CD4-positive, alpha-beta T cell treated with Interleukin-15 for 1 hour (primary cell): Measurements from ENCODE around the gene MAGEA10.
"Not testable (repeated sequence)": the region's sequence is repeated elsewhere in the genome, so short reads cannot be mapped to it uniquely, and the experiment has no call there.

Source experiments
- DNase-seq: peaks from one replicate; pipeline ENCODE4 v3.0.0-alpha.2; 2020

Gene MAGEA10

DNA sequence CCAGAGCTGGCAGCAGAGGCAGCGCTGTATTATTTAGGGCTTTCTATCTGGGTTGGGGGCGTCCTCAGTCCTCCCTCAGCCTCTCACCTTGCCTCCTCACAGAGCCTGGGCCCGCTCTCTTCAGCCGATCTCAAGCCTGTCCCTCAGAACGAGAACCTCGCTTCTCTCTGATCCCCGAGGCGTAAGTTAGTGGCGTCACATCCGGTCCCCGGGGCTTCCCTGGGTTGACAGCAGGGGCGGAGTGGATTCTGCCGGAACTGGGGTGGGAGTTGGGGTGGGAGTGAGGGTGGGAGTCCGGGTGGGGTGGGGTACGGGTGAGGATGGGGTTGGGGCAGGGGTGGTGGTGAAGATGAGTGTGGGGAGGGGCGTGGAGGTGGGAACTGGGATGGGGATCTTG, at the start of gene MAGEA10:
MAGEA10 (minus strand) TSS at position 190 of the 397 bp plus-strand sequence. CDS start 2,957 bp downstream, outside the sequence.
- no peak for DNase-seq

DNA sequence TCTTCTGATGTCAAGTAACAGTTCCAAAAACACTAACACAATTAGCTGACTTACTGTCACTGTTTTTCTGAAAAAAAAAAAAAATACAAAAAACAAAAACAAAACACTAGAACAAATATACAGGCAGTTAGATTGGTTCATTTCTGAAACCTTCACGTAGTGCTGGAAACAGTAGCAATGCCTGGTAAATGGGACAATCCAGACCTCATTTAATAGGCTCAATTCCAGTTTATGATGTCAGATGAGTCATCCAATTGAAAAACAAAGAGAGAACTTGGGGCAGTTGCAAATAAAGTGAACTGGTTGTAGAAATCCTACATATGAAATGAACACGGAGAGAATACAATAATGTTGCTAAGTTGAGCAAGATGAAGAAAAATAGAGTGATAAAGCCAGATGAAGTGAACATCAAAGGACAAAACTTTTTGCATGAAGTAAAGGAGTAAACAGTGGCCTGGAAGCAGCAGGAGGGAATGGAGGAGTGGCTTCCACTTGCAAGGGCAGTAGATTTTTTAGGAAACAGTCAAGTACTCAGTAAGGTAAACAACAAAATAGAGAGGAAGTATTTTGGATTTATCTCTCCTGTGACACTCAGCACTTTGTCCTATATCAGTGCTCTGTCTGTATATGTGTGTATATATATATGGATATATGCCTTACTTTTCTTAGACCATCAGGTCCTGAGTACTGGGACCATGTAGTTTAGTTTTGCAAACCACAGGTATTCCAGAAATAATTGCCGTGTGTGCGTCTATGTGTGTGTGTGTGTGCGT, 39.3 kb upstream of the MAGEA10 start:
- DNase-seq: no peak

DNA sequence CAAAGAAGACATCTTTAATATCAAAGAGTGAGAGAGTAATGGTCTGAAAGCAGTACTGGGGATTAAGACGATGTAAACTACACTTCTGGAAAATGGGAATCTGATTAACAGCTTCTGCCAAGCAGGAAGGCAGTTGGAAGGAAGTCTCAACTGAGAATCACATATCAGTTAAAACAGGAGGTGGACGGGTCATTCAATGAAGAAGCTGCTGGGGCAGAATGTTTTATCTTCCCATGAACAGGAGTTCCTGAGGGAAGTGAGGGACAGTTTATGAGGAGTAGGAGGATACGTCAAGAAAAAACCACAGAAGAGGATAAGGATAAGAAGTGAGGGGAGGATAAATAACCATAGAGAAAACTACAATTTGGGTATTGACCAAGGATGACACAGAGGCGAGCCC, 38.7 kb upstream of the MAGEA10 start:
- no peak for DNase-seq

DNA sequence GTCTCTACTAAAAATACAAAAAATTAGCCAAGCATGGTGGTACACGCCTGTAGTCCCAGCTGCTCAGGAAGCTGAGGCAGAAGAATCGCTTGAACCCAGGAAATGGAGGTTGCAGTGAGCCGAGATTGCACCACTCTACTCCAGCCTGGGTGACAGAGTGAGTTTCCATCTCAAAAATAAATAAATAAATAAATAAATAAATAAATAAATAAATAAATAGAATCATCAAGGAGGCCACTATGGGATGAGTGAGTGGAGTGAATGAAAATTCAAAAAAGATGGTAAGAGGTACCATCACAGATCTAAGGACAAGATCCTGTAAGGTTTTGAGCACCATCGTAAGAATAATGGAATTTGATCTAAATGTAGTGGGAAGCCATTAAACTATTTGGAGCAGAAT, 37.5 kb upstream of the MAGEA10 start:
- DNase-seq: not testable (repeated sequence)

DNA sequence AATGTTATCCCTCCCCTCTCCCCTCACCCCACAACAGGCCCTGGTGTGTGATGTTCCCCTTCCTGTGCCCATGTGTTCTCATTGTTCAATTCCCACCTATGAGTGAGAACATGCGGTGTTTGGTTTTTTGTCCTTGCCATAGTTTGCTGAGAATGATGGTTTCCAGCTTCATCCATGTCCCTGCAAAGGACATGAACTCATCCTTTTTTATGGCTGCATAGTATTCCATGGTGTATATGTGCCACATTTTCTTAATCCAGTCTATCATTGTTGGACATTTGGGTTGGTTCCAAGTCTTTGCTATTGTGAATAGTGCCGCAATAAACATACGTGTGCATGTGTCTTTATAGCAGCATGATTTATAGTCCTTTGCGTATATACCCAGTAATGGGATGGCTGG, 35.5 kb upstream of the MAGEA10 start:
- not testable (repeated sequence) for DNase-seq

DNA sequence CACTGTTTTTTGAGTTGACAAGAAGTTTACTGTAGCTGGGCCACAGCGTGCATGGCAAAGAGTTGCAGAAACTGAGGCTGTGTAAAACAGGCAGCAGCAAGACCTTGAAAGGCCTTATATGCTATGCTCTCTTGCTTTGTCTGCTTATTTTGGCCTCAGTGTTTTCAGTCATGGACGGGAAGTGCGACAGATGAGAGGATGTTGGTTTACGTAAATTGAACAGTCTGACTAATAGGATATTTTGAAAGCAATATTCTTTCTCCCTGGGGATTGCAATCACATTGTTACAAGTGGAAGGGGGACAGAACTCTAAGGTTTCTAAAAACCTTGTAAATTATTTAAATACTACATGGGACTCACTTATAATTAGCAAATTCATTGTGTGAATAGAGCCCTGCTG, 32.2 kb upstream of the MAGEA10 start:
- DNase-seq: no peak

DNA sequence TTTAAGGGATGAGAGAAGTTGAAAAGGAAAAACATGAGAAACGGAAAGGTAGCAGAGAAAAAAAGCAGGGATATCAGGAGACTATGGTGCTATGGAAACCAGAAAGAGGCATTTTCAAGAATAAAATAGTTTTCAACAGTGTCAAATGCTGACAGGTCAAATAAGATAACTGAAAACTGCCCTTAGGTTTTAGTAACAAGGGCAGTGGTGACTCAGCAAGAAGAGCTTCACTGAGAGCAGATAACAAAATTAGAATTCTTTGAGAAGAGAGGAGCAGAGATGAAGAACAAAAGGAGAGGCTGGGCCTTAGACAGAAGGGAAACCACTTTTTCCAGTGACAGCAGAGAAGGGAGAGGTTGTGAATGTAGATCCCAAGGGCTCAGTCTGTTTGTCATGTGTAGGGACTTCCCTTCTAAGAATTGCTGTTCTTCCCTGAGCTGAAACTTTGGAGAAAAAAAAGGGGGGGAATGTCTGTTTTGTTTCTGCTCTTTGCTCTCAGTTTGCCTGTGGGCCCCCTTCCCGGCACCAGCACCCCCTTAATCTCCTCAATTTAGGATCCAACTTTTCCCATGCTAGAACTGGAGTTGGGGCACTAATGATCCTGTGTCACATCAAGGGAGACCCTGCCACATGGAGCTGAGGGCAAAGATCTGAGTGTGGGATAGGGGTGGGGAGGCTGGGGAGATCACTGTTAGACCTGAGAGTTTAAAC, 26.8 kb upstream of the MAGEA10 start:
- DNase-seq: no peak

DNA sequence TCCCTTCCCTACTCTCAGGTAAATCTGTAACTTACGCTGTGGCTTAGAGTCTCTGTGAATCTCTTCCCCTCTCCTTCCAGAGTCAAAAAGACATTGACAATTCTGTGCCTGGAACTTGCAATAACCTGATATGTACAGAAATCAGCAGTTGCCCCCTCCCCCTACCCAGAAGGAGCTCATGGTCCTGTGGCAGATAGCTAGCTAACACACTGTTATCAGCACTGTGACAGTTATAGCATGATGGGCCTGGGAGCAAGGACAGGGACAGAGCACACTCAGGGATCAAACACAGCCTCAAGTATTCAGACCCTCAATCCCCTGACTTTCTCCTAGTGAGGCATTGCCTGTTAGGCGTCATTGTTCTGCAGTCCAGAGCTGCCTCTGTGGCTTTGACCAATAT, 18.7 kb upstream of the MAGEA10 start:
- no peak for DNase-seq

DNA sequence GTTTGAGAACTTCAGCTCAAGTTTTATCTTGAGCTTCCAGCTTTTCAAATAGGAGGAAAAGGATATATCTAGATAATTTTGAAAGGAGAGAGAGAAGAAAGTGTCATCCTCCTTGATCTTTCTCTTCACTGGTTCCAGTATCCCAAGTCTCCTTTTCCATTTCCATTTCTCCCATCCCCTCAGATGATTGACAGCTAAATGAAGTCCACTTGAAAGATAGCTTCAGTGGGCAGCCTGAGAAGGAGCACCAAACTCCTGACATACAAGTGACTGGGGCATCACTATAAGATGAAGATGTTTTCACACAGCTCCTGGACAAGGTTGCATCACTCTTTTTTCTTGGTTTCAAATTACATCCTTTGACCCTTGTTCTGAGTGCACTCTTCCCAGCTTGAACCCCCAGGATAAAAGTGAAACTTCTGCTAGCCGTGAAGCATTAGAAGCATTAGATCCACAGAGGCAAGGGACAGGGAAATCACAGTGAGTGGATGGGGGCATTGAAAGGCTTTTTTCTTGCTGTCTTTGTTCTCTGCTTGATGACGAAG, 17.5 kb upstream of the MAGEA10 start:
- DNase-seq: no peak

DNA sequence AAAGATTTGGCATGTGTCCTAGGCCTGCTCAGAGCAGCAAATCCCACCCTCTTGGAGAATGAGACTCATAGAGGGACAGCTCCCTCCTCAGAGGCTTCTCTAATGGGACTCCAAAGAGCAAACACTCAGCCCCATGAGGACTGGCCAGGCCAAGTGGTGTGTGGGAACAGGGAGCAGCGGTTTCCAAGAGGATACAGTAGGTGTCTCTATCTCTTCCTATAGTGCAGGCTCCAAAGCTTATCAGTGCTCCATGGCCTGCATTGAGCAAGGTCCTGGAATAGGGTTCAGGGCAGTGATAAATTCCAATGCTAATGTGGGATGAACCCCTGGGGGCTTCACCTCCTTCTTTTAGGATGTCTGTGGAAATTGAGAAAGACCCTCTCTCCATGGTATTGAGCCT, 15.7 kb upstream of the MAGEA10 start:
- no peak for DNase-seq

DNA sequence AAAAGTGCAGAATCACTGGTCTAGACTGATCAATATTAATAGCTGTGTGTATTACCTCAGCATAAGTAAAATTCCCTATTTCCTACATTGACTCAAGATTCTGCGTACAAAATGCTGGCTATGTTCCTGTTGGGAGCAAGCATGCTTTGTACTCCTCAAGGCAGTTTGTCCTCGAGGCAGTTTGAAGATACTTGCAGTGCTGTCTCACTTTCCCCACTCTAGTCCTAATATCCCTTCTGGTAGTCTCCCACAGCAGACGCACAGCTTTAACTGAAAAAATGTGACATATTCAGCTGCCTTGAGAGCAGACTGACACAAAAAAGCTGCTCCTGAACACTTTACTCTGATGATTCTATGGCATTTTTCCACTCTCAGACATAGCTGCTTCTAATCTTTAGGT, 12.9 kb upstream of the MAGEA10 start:
- no peak for DNase-seq

DNA sequence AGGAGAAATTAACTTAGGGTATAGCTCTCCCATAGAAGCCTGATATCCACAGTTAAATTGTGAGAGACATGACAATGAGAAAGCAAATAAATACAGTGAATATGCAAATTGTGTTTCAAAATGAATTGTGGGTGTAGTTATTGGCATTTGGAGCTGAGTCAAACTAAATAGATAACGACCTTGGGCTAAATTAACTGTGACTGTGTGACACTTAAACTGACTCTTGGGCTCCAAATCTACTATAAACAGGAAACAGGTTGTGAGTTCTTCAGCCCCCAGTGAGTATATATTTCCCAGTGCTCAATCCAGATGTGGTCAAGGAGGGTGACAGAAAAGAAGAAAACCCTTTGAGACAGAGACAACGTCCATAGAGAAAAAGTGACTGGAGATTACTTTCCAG, 11.3 kb upstream of the MAGEA10 start:
- no peak for DNase-seq

DNA sequence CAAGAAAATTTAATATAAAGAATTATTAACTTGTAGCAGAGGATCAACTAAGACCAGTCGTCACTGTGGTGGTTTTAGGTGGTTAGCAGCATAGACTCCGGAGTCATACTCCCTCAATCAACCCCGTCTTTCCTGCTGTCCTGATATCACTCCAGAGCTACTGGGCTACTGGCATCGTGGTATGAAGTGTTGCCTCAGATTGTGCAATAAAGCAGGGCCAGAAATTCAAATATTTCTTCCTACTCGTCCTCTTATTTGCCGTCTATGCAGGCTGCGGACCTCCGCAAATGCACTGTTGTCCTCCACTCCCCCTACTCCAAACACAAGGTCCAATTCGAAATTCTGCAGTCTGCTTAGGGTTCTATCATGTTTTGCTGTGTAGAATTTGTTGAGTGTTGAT, 1.2 kb upstream of the MAGEA10 start:
- no peak for DNase-seq

DNA sequence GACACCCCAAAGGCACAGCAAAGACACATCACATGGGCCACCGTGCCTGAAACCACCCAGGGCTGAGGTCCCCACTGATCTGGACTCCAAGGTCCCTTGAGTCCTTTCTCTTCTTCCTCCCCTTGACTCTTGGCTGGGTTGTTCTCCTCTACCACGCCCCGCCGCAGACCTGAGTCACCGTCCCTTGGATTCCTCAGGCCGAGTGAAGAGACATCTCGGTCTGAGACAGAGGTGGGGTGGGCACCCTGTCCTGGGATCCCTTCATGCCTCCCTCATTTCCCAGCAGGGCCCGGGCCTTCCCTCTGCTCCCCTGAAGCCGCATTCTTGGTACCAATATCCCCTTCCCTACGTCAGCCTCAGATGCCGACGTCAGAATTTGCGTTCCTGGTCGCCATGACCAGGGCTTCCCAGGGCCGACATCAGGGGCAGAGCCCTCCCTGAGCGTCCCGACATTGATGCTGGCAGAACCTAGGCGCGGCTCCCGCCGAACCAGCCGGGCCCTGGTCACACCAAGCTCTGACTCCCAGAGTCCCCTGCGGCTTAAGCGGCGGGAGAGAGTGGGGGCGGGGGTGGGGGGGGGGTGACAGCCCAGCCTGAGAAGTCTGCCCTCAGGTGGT, 498 bp downstream of the MAGEA10 start:
- DNase-seq: no peak

DNA sequence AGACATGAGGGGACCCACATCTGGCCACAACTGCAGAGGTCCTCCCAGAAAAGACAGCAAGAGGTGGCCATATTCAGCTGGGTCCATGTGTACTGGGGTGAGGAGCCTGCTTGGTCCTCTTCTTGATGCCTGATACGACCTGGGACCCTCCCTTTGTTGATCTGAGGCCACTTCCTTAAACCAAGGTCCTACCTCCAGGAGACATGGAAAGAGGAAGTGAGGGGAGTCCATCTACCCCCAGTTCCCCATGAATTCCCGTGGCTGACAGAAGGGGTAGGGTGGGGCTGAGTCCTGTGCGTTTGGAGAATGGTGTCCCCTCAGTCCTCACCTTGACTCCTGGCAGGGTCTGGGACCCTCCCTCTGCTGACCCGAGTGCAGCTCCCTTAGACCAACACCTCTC, 2.1 kb downstream of the MAGEA10 start:
- DNase-seq: no peak

DNA sequence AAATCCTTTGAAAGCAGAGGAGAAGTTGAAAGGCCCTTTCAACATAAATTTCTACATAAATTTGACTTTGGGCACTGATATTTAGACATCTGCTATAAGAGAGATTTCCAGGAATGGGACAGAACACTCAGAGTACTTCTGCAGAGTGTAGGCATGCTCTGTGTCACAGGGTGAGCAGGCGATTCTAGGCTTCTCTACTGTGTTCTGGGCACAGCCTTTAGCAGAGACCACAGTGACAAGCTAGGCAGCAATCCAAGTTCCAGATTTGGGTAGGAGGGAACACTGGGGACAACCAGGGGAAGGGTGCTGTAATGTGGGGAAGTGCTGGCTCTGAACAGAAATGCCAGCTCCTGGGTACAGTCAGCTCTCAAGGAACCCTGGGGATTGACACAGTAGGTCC, 6.9 kb downstream of the MAGEA10 start:
- no peak for DNase-seq

DNA sequence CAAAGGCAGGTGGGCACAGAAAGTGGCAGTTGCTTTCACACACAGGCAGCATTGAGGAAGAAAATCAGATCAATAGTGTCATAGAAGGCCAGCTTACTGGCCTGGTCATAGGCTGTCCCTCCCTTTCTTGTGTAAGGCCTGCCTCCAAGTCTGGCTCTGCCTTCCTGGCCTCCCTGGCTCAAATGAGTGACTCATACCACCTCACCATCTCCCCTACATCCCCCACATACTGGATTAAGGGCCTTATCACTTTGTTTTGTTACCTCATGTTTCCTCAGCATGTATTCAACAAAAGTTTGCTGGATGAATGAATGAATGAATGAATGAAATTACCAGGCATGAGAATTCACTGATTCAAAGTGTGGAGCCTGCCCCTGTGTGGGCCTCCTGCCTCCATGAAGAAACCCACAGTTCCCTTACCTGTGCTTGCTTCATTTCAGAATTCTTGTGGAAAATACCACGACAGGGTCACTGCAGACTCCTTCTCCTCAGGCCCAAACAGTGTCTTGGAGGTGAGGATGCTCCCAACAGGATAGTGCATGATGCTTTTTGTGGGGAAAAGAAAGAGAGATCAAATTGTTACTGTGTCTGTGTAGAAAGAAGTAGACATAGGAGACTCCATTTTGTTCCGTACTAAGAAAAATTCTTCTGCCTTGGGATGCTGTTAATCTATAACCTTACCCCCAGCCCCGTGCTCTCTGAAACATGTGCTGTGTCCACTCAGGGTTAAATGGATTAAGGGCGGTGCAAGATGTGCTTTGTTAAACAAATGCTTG, 9.1 kb downstream of the MAGEA10 start:
- not testable (repeated sequence) for DNase-seq

DNA sequence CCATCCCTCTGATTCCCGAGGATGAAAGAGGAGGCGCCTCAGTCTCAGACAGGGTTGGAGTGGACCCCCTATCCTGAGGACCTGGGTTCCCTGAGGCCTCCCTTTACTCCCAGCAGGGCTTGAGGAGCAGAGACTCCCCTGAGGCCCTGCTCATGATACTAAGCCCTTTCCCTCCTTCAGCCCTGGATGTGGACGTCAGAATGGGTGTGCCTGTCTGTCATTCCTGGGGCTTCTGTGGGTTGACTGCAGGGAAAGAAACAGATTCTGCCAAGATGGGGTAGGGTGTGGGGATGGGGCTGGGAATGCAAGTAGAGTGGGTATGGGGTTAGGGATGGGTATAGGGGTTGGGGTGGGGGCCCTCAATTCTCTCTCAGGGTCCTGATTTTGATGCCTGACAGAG, 21.1 kb downstream of the MAGEA10 start:
- DNase-seq: no peak

DNA sequence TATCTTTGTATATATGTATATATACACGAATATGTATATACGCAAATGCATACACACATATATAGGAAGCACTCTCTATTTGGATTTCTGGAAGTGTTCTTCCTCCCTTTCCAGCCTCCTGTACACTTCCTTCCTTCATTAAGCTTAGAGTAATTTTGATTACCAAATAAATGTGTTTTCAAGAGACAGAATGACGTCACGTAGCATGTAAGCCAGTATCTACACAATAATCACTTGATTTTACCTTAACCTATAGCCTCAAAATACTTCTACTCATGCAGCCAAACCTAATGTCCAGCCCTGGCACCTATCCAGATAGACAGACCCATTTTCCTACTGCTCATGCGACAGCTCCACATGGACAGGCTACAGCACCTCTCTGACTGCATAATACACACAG, 29.9 kb downstream of the MAGEA10 start:
- DNase-seq: no peak

DNA sequence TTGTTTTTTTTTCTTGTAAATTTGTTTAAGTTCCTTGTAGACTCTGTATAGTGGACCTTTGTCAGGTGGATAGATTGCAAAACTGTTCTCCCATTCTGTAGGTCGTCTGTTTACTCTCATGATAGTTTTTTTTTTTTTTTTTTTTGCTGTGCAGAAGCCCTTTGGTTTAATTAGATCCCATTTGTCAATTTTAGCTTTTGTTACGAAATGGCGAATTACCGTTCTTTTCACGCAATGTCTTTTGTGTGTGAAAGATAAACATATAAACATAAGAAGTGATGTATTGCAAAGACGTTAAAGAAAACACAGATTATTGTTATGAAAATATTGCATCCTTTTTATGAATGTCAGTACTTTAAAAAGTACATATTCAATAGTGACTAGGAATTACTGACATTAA, 34.5 kb downstream of the MAGEA10 start:
- DNase-seq: no peak

DNA sequence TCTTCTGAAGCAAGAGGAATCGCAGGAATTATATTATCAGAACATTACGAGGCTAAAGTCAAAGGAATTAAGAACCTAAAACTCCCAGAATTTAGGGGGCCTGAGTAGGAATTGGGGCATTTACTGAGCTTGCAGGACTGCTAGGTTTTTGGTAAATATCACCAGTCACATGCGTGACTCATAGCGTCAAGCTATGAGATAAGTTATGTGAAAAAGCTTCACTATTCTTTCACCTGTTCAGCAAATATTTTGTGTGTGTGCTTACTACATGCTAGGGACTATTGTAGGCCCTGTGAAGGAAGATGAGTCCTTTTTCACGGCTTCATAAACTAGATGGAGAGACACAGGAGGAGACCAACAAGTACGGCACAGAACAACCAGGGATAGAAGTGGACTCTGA, 52.2 kb downstream of the MAGEA10 start:
- DNase-seq: no peak
